Measurements from ENCODE around the gene RAB23.

GRCh38 chr6:57267586-57268293, 45.6 kb upstream of the RAB23 start:
- TF ChIP-seq EP300 (IDR thresholded peaks at IDR 0.05; ENCODE audit: low read depth), result no peak
- TF ChIP-seq CTCF (IDR thresholded peaks at IDR 0.05), result peak; percentile 38 to 62 (median 46)
